ENCODE results near the gene DALRD3. TPM values are rescaled to one million over a fixed set of nuclear protein-coding genes. Genes with fewer than 3 reads are reported as not detected.

The DALRD3 gene
- total RNA-seq, 1 donor from 2014 or later: 32.9 TPM

GRCh38 chr3:48996640-48997039, 21.7 kb downstream of the DALRD3 start:
- TF ChIP-seq CTCF (IDR thresholded peaks at IDR 0.05) (no peak), EZH2 (IDR thresholded peaks at IDR 0.05) (no peak), EZH2phosphoT487 (IDR thresholded peaks at IDR 0.05) (no peak)
- peaks cover 27% of the 10 kb centered on the region for H3K4me1 Mint-ChIP-seq
- no peaks in the 10 kb centered on the region for H3K9me3 ChIP-seq (ENCODE audit: low read depth)
- H3K4me3 ChIP-seq: no peak overlapping the region
- peaks cover 12% of the 10 kb centered on the region for H3K79me2 ChIP-seq (ENCODE audit: low read depth)
- H3K36me3 ChIP-seq: no peaks in the 10 kb centered on the region
- H2AFZ ChIP-seq (replicated peaks): no peak overlapping the region
- H3K9ac ChIP-seq: no peak overlapping the region
- H3K27ac Mint-ChIP-seq: no peak overlapping the region
- peaks cover 30% of the 10 kb centered on the region for H3K4me1 ChIP-seq
- no peak overlapping the region for H3K4me3 Mint-ChIP-seq
- H3K27ac ChIP-seq: no peak overlapping the region
- no peak overlapping the region for H3K4me2 ChIP-seq
- peaks cover 12% of the 10 kb centered on the region for H3F3A ChIP-seq (ENCODE audit: low read depth)
- H3K36me3 Mint-ChIP-seq: peaks cover 11% of the 10 kb centered on the region
- H3K27me3 Mint-ChIP-seq (ENCODE audit: insufficient read depth, low read depth): peaks cover 8% of the 10 kb centered on the region
- H4K20me1 ChIP-seq (ENCODE audit: low read depth): peaks cover 26% of the 10 kb centered on the region
- H3K27me3 ChIP-seq: no peaks in the 10 kb centered on the region
- no peaks in the 10 kb centered on the region for H3K9me3 Mint-ChIP-seq
- no peak for DNase-seq (ENCODE audit: low spot score)

GRCh38 chr3:48993834-48994233, 24.5 kb downstream of the DALRD3 start:
- peaks cover 27% of the 10 kb centered on the region for H3K4me1 ChIP-seq
- H3K4me3 ChIP-seq: no peak overlapping the region
- Mint-ChIP-seq H3K4me3 (no peak overlapping the region), H3K36me3 (peaks cover 11% of the 10 kb centered on the region), H3K27ac (no peak overlapping the region), H3K9me3 (no peaks in the 10 kb centered on the region), H3K27me3 (ENCODE audit: insufficient read depth, low read depth) (peaks cover 9% of the 10 kb centered on the region), H3K4me1 (peaks cover 37% of the 10 kb centered on the region)
- peaks cover 17% of the 10 kb centered on the region for H4K20me1 ChIP-seq (ENCODE audit: low read depth)
- DNase-seq (ENCODE audit: low spot score): no peak
- H3K27ac ChIP-seq: no peak overlapping the region
- no peaks in the 10 kb centered on the region for H3K27me3 ChIP-seq
- H3K9me3 ChIP-seq (ENCODE audit: low read depth): no peaks in the 10 kb centered on the region
- no peak overlapping the region for H2AFZ ChIP-seq (replicated peaks)
- no peaks in the 10 kb centered on the region for H3K36me3 ChIP-seq
- H3F3A ChIP-seq (ENCODE audit: low read depth): peaks cover 30% of the 10 kb centered on the region
- TF ChIP-seq CTCF (IDR thresholded peaks at IDR 0.05) (no peak), EZH2 (IDR thresholded peaks at IDR 0.05) (no peak), EZH2phosphoT487 (IDR thresholded peaks at IDR 0.05) (no peak)
- no peak overlapping the region for H3K4me2 ChIP-seq
- H3K79me2 ChIP-seq (ENCODE audit: low read depth): peaks cover 34% of the 10 kb centered on the region
- H3K9ac ChIP-seq: no peak overlapping the region

GRCh38 chr3:48991851-48992545, 26.4 kb downstream of the DALRD3 start:
- peak overlapping the region; percentile 73 for H3K4me3 Mint-ChIP-seq
- peaks cover 43% of the 10 kb centered on the region for H3K79me2 ChIP-seq (ENCODE audit: low read depth)
- peaks cover 17% of the 10 kb centered on the region for H3K4me1 ChIP-seq
- peaks cover 12% of the 10 kb centered on the region for H3K36me3 Mint-ChIP-seq
- no peak for TF ChIP-seq CTCF (IDR thresholded peaks at IDR 0.05)
- no peak for TF ChIP-seq EZH2 (IDR thresholded peaks at IDR 0.05)
- TF ChIP-seq EZH2phosphoT487 (IDR thresholded peaks at IDR 0.05): no peak
- H3K9ac ChIP-seq: no peak overlapping the region
- peak overlapping the region; percentile 94 for H3K4me2 ChIP-seq
- no peaks in the 10 kb centered on the region for H3K9me3 Mint-ChIP-seq
- H3K27ac Mint-ChIP-seq: no peak overlapping the region
- H3K9me3 ChIP-seq (ENCODE audit: low read depth): no peaks in the 10 kb centered on the region
- peaks cover 6% of the 10 kb centered on the region for H3K27me3 Mint-ChIP-seq (ENCODE audit: insufficient read depth, low read depth)
- peaks cover 26% of the 10 kb centered on the region for H3K4me1 Mint-ChIP-seq
- H3K36me3 ChIP-seq: no peaks in the 10 kb centered on the region
- H3K27me3 ChIP-seq: no peaks in the 10 kb centered on the region
- H3K4me3 ChIP-seq: peak overlapping the region; percentile 85
- H2AFZ ChIP-seq (replicated peaks): no peak overlapping the region
- H3F3A ChIP-seq (ENCODE audit: low read depth): peaks cover 24% of the 10 kb centered on the region
- H3K27ac ChIP-seq: no peak overlapping the region
- no peak for DNase-seq (ENCODE audit: low spot score)
- H4K20me1 ChIP-seq (ENCODE audit: low read depth): no peaks in the 10 kb centered on the region
